Right ventricle myocardium inferior (tissue), 1 donor: ENCODE measurements around the gene PIK3R2. TPM values are rescaled to one million over a fixed set of nuclear protein-coding genes. Genes with fewer than 3 reads are reported as not detected.
"Not testable (repeated sequence)": the region's sequence is repeated elsewhere in the genome, so short reads cannot be mapped to it uniquely, and the experiment has no call there.

ENCODE experiments used
- ATAC-seq: fragments of 200-7000 bp; cut with Tn5 transposase; one replicate; pipeline ENCODE4 v1.9.1; 2020; ENCODE audit warnings: mild to moderate bottlenecking, moderate library complexity
- DNase-seq: peaks from one replicate; pipeline ENCODE4 v3.0.0; 2021; ENCODE audit errors: missing footprints
- intact Hi-C: fragments of 100-400 bp; cut with DNase I; formaldehyde crosslinking; loops from one replicate; pipeline ENCODE4 v1.11.0; 2022
- total RNA-seq: library from RNA; stranded (reverse); fragmentation: NEBNext Ultra II Directional; extraction: Animal tissue kit (Norgen Biotek cat#: 25700); gene quantifications from one replicate; pipeline ENCODE4 v1.2.1, GENCODE V29; 2021
- donor health status: DM: no; HTN: yes; CAD: no; lungs with severe emphysema.

Gene PIK3R2
- total RNA-seq, 1 donor from 2014 or later, result 21.7 TPM

DNA sequence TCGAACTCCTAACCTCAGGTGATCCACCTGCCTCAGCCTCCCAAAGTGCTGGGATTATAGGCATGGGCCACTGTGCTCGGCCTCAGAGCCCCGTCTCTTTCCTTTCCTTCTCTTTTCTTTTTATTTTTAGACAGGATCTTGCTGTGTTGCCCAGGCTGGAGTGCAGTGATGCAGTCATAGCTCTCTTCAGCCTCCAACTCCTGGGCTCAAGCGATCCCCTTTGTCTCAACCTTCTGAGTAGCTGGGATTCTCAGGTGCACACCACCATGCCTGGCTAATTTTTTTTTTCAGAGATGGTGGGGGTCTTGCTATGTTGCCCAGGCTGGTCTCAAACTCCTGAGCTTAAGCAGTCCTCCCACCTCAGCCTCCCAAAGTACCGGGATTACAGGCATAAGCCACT lies 56.9 kb downstream of the PIK3R2 start:
- ATAC-seq, DNase-seq, intact Hi-C loops: not testable (repeated sequence)

DNA sequence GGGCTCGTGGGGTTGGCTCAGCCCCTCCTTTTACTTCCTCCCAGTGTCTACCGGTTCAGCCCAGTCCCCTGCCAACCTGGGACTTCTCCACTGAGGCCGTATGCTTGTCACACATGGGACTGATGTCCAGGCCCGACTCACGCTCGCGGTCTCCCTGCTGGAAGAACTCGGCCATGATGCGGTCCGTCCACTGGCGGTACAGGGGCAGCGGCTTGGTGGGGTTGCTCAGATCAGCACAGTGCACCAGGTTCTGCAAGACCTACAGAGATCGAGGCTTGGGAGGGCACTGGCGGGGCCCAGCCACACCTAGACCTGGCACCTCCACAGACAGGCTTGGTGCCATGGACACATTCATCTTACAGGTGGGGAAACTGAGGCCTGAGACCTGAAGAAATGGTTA lies 58.7 kb downstream of the PIK3R2 start:
- intact Hi-C loops, result no loop called here
- no peak for ATAC-seq
- DNase-seq, result no peak

DNA sequence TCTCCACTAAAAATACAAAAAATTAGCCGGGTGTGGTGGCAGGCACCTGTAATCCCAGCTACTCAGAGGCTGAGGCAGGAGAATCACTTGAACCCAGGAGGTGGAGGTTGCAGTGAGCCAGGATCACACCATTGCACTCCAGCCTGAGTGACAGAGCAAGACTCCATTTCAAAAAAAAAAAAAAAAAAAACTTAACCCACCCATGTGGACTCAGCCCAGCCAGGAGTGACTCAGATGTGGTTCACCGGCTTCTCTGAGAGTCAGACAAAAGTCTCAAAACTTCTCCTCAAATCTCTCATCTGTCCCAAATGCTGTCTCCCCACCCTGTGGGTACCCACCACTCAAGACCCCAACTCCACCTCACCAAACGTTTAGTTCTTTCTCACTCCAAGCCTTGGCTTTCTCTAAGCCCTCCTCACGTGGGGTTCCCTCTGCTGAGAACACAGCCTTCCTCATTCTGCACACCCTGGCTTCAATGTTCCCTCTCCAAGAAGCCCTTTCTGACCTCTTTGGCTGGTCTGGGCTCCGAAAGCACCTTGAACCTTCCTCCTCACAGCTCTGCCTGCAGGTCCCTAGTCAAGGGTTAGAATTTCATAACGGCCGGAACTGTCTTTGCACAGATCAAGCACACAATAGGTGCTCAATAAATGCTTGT lies 61.9 kb downstream of the PIK3R2 start:
- no peak for ATAC-seq
- DNase-seq, result no peak
- intact Hi-C loops, result no loop called here

DNA sequence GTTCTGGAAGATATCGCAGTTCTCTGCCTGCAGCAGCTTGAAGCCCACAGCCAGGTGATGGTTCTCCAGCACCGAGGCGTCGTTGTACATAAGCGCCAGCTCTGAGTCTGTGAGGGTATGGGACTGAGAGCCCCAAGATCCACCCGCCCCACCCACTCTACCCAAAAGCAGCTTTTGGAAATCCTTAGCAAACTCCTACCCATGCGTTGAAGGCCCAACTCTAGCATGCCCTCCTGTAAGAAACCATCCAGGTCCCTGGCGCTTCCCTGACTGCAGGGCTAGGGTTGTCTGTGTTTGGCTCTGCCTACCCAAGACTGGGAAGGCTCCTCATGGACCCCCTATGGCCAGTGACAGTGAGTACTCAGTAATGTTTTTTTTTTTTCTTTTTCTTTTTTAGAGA lies 63.8 kb downstream of the PIK3R2 start:
- ATAC-seq (no peak), DNase-seq (no peak)
- intact Hi-C loops, result no loop called here

DNA sequence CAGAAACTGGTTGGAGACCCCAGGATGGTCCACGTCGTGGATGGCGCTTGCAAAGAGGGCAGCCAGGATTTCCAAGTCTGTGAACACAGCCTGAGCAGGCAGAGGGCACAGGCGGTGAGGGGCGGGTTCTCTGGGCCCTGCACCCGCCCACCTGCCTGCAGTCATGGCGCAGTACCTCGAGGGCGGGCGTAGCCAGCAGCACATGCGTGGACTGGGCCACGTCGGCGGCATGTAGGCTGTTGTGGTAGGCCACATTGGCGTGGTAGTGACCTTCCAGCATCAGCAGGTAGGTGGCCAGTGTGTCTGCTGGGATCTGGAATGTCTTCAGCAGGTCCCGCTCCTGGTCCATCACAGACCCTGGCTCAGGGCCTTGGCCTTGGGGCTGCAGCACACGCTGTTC lies 65.2 kb downstream of the PIK3R2 start:
- DNase-seq (no peak), ATAC-seq (no peak)
- intact Hi-C loops, result no loop called here

DNA sequence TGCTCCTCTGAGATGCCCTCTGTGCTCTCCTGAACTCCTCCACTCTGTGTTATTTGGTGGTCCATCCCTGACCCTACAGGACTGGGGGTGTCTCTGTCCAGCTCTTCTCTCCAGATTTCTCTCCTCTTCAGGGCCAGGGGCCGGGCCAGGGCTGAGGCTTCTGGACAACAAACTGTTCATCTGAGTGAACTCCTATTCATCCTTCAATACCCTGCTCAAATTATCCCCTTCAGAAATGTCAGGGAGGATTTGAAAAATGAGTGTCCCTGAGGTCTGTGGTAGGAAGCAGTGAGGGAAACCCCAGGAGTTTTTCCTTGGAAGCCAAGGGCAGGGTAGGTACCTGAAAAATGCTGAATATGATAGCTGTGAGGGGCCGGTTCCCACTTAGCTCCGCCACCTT lies 65.6 kb downstream of the PIK3R2 start:
- intact Hi-C loops, result no loop called here

More for the DNA sequence above, 65.6 kb downstream of the PIK3R2 start:
- ATAC-seq (no peak), DNase-seq (no peak)

Other genes with a start within 250 kb of the PIK3R2 start
- gene CCDC124, start 220.1 kb upstream of the PIK3R2 start, total RNA-seq, result 85.9 TPM
- gene KCNN1, start 186.1 kb upstream of the PIK3R2 start, total RNA-seq, result not detected
- gene ARRDC2, start 145.0 kb upstream of the PIK3R2 start, total RNA-seq, result 17.4 TPM
- gene IL12RB1, start 66.2 kb upstream of the PIK3R2 start, total RNA-seq, result 1.1 TPM
- gene MAST3, start 55.4 kb upstream of the PIK3R2 start, total RNA-seq, result 5.5 TPM
- 32.5 TPM for gene IFI30, start 20.6 kb downstream of the PIK3R2 start, total RNA-seq
- gene MPV17L2, start 40.1 kb downstream of the PIK3R2 start, total RNA-seq, result 12.0 TPM
- gene RAB3A, start 50.9 kb downstream of the PIK3R2 start, total RNA-seq, result 25.4 TPM
- 1.1 TPM for gene PDE4C, start 73.3 kb downstream of the PIK3R2 start, total RNA-seq
- gene IQCN, start 121.3 kb downstream of the PIK3R2 start, total RNA-seq, result 0.43 TPM
- gene JUND, start 128.5 kb downstream of the PIK3R2 start, total RNA-seq, result 113 TPM
- gene LSM4, start 169.9 kb downstream of the PIK3R2 start, total RNA-seq, result 106 TPM
- gene PGPEP1, start 187.4 kb downstream of the PIK3R2 start, total RNA-seq, result 29.3 TPM
- 0.46 TPM for gene GDF15, start 233.0 kb downstream of the PIK3R2 start, total RNA-seq
- gene LRRC25, start 244.5 kb downstream of the PIK3R2 start, total RNA-seq, result 5.0 TPM